Large intestine (tissue), 3 donors: ENCODE measurements around the gene CEP68. TPM values are rescaled to one million over a fixed set of nuclear protein-coding genes. Genes with fewer than 3 reads are reported as not detected.

Experiments
- DNase-seq, 2 donors: peaks; one replicate each; pipeline versions ENCODE4 v3.0.0 to v3.0.0-alpha.2; 2013
- H3K27ac ChIP-seq: one replicate; pipeline ENCODE4 v1.5.1; 2013; ENCODE audit warnings: low read length
- H3K27me3 ChIP-seq: 2 replicates; pipeline ENCODE4 v1.6.1; 2013; ENCODE audit warnings: low read length; ENCODE audit not compliant: control insufficient read depth, insufficient read depth
- H3K36me3 ChIP-seq: 2 replicates; pipeline ENCODE4 v1.6.1; 2013; ENCODE audit warnings: low read length; ENCODE audit not compliant: control insufficient read depth, insufficient read depth
- H3K4me1 ChIP-seq: one replicate; pipeline ENCODE4 v1.6.1; 2013; ENCODE audit warnings: low read length; ENCODE audit not compliant: control insufficient read depth, insufficient read depth
- H3K4me3 ChIP-seq: one replicate; pipeline ENCODE4 v1.5.1; 2013; ENCODE audit warnings: low read length
- H3K9me3 ChIP-seq: one replicate; pipeline ENCODE4 v1.6.1; 2013; ENCODE audit warnings: mild to moderate bottlenecking, low read depth, low read length, moderate library complexity; ENCODE audit not compliant: control insufficient read depth
- WGBS: methylation state at CpG from one replicate; pipeline ENCODE4 v1.1.5; 2013; ENCODE audit warnings: low lambda C conversion rate; ENCODE audit not compliant: insufficient coverage; 5-methylcytosine and 5-hydroxymethylcytosine counted together
- polyA plus RNA-seq: library from polyadenylated mRNA; unstranded; fragments of 120-200 nt; gene quantifications from one replicate; pipeline ENCODE4 v1.2.1, GENCODE V29; 2013

The CEP68 gene
- polyA plus RNA-seq, 1 donor = 11.9 TPM

GRCh38 chr2:65085148-65085547, 28.9 kb downstream of the CEP68 start:
- peaks cover 78% of the 10 kb centered on the region for H3K36me3 ChIP-seq

GRCh38 chr2:65092791-65093190, 36.6 kb downstream of the CEP68 start:
- Histone ChIP-seq H3K4me3 (no peak overlapping the region), H3K27ac (no peak overlapping the region), H3K4me1 (no peaks in the 10 kb centered on the region), H3K36me3 (peaks cover 84% of the 10 kb centered on the region), H3K9me3 (no peaks in the 10 kb centered on the region), H3K27me3 (no peaks in the 10 kb centered on the region)
- WGBS = no CpG with 5 or more reads among the region's 4 CpGs
- DNase-seq = no peak

More at GRCh38 chr2:65085148-65085547, 28.9 kb downstream of the CEP68 start:
- Histone ChIP-seq H3K4me1 (no peaks in the 10 kb centered on the region), H3K4me3 (no peak overlapping the region), H3K9me3 (no peaks in the 10 kb centered on the region), H3K27me3 (no peaks in the 10 kb centered on the region), H3K27ac (no peak overlapping the region)
- no CpG with 5 or more reads among the region's 3 CpGs for WGBS
- no peak for DNase-seq

- DNase-seq = no peak
- Histone ChIP-seq H3K4me3 (no peak overlapping the region), H3K27me3 (no peaks in the 10 kb centered on the region), H3K27ac (no peak overlapping the region), H3K36me3 (peaks cover 81% of the 10 kb centered on the region), H3K4me1 (no peaks in the 10 kb centered on the region), H3K9me3 (no peaks in the 10 kb centered on the region)
Observed at GRCh38 chr2:65093211-65093610, 37.0 kb downstream of the CEP68 start.

- WGBS = no CpG with 5 or more reads among the region's 1 CpG
- Histone ChIP-seq H3K4me3 (no peak overlapping the region), H3K4me1 (no peaks in the 10 kb centered on the region), H3K27me3 (no peaks in the 10 kb centered on the region), H3K36me3 (peaks cover 71% of the 10 kb centered on the region), H3K27ac (no peak overlapping the region), H3K9me3 (no peaks in the 10 kb centered on the region)
- no peak for DNase-seq
Observed at GRCh38 chr2:65096948-65097347, 40.7 kb downstream of the CEP68 start.

- Histone ChIP-seq H3K9me3 (no peaks in the 10 kb centered on the region), H3K4me1 (no peaks in the 10 kb centered on the region), H3K36me3 (peaks cover 67% of the 10 kb centered on the region), H3K27ac (no peak overlapping the region), H3K27me3 (no peaks in the 10 kb centered on the region), H3K4me3 (no peak overlapping the region)
- no peak for DNase-seq
- 71% methylated on average over 1 of the region's 1 CpG for WGBS
Observed at GRCh38 chr2:65097844-65098243, 41.6 kb downstream of the CEP68 start.

- no peaks in the 10 kb centered on the region for H3K9me3 ChIP-seq
- H3K4me3 ChIP-seq = no peak overlapping the region
- peaks cover 68% of the 10 kb centered on the region for H3K36me3 ChIP-seq
- WGBS = no CpG with 5 or more reads among the region's 5 CpGs
- DNase-seq = no peak
- no peaks in the 10 kb centered on the region for H3K4me1 ChIP-seq
- H3K27me3 ChIP-seq = no peaks in the 10 kb centered on the region
- H3K27ac ChIP-seq = no peak overlapping the region
Observed at GRCh38 chr2:65098741-65099140, 42.5 kb downstream of the CEP68 start.

- Histone ChIP-seq H3K4me3 (no peak overlapping the region), H3K4me1 (no peaks in the 10 kb centered on the region), H3K27ac (no peak overlapping the region), H3K36me3 (peaks cover 53% of the 10 kb centered on the region), H3K27me3 (no peaks in the 10 kb centered on the region), H3K9me3 (no peaks in the 10 kb centered on the region)
- 40% methylated on average over 1 of the region's 3 CpGs for WGBS
- no peak for DNase-seq
Observed at GRCh38 chr2:65101071-65101470, 44.9 kb downstream of the CEP68 start.

- H3K9me3 ChIP-seq = no peaks in the 10 kb centered on the region
- H3K27me3 ChIP-seq = no peaks in the 10 kb centered on the region
- no peak overlapping the region for H3K27ac ChIP-seq
- H3K4me3 ChIP-seq = no peak overlapping the region
- WGBS = no CpG with 5 or more reads among the region's 6 CpGs
- peaks cover 42% of the 10 kb centered on the region for H3K36me3 ChIP-seq
- no peak for DNase-seq
- H3K4me1 ChIP-seq = no peaks in the 10 kb centered on the region
Observed at GRCh38 chr2:65103013-65103715, 46.9 kb downstream of the CEP68 start.

GRCh38 chr2:65107530-65107929, 51.3 kb downstream of the CEP68 start:
- Histone ChIP-seq H3K4me3 (no peak overlapping the region), H3K27me3 (no peaks in the 10 kb centered on the region), H3K36me3 (peaks cover 27% of the 10 kb centered on the region), H3K4me1 (no peaks in the 10 kb centered on the region), H3K9me3 (no peaks in the 10 kb centered on the region), H3K27ac (no peak overlapping the region)
- WGBS = no CpG with 5 or more reads among the region's 5 CpGs
- no peak for DNase-seq

- Histone ChIP-seq H3K9me3 (no peaks in the 10 kb centered on the region), H3K27ac (no peak overlapping the region), H3K36me3 (peaks cover 16% of the 10 kb centered on the region), H3K4me3 (no peak overlapping the region), H3K4me1 (no peaks in the 10 kb centered on the region), H3K27me3 (no peaks in the 10 kb centered on the region)
- DNase-seq = no peak
- 86% methylated on average over 1 of the region's 6 CpGs for WGBS
Observed at GRCh38 chr2:65108780-65109179, 52.6 kb downstream of the CEP68 start.

- H3K4me3 ChIP-seq = no peak overlapping the region
- no peaks in the 10 kb centered on the region for H3K9me3 ChIP-seq
- no peak overlapping the region for H3K27ac ChIP-seq
- DNase-seq = no peak
- peaks cover 9% of the 10 kb centered on the region for H3K36me3 ChIP-seq
- no peaks in the 10 kb centered on the region for H3K27me3 ChIP-seq
- WGBS = 75% methylated on average over 1 of the region's 3 CpGs
- H3K4me1 ChIP-seq = no peaks in the 10 kb centered on the region
Observed at GRCh38 chr2:65112633-65113032, 56.4 kb downstream of the CEP68 start.
